ENCODE data around the gene APBB2.
A peak's percentile ranks its signal among the peaks of the same experiment; 100 is the strongest.
"Not testable (repeated sequence)": the region's sequence is repeated elsewhere in the genome, so short reads cannot be mapped to it uniquely, and the experiment has no call there.

The APBB2 gene

GRCh38 chr4:40933272-40934053 is 280.9 kb downstream of the APBB2 start:
- Histone ChIP-seq H3K9me3 (ENCODE audit: low read length) (no peaks in the 10 kb centered on the region), H2AFZ (ENCODE audit: low read depth, low read length) (no peak overlapping the region), H3K27me3 (ENCODE audit: insufficient read depth, low read length) (no peaks in the 10 kb centered on the region), H3K36me3 (ENCODE audit: insufficient read depth, low read length) (no peaks in the 10 kb centered on the region), H3K4me1 (ENCODE audit: insufficient read depth, low read length) (peaks cover 10% of the 10 kb centered on the region), H3K4me3 (ENCODE audit: low read length) (no peak overlapping the region)

- H2AFZ ChIP-seq (ENCODE audit: low read depth, low read length) = no peak overlapping the region
- peaks cover 10% of the 10 kb centered on the region for H3K4me1 ChIP-seq (ENCODE audit: insufficient read depth, low read length)
- H3K27me3 ChIP-seq (ENCODE audit: insufficient read depth, low read length) = no peaks in the 10 kb centered on the region
- no peaks in the 10 kb centered on the region for H3K36me3 ChIP-seq (ENCODE audit: insufficient read depth, low read length)
- H3K9me3 ChIP-seq (ENCODE audit: low read length) = no peaks in the 10 kb centered on the region
- H3K4me3 ChIP-seq (ENCODE audit: low read length) = no peak overlapping the region
Observed at GRCh38 chr4:40931841-40932240, 282.5 kb downstream of the APBB2 start.

- Histone ChIP-seq H3K4me3 (ENCODE audit: low read length) (no peak overlapping the region), H3K36me3 (ENCODE audit: insufficient read depth, low read length) (no peaks in the 10 kb centered on the region), H3K9me3 (ENCODE audit: low read length) (no peaks in the 10 kb centered on the region), H3K27me3 (ENCODE audit: insufficient read depth, low read length) (no peaks in the 10 kb centered on the region), H2AFZ (ENCODE audit: low read depth, low read length) (no peak overlapping the region), H3K4me1 (ENCODE audit: insufficient read depth, low read length) (peaks cover 10% of the 10 kb centered on the region)
Observed at GRCh38 chr4:40931238-40931637, 283.1 kb downstream of the APBB2 start.

GRCh38 chr4:40927074-40927473 is 287.3 kb downstream of the APBB2 start:
- Histone ChIP-seq H3K4me3 (ENCODE audit: low read length) (no peak overlapping the region), H3K4me1 (ENCODE audit: insufficient read depth, low read length) (peaks cover 2% of the 10 kb centered on the region), H2AFZ (ENCODE audit: low read depth, low read length) (no peak overlapping the region), H3K27me3 (ENCODE audit: insufficient read depth, low read length) (no peaks in the 10 kb centered on the region), H3K9me3 (ENCODE audit: low read length) (no peaks in the 10 kb centered on the region), H3K36me3 (ENCODE audit: insufficient read depth, low read length) (no peaks in the 10 kb centered on the region)

- H3K36me3 ChIP-seq (ENCODE audit: insufficient read depth, low read length) = no peaks in the 10 kb centered on the region
- H3K4me1 ChIP-seq (ENCODE audit: insufficient read depth, low read length) = no peaks in the 10 kb centered on the region
- H3K4me3 ChIP-seq (ENCODE audit: low read length) = no peak overlapping the region
Observed at GRCh38 chr4:40924793-40925117, 289.6 kb downstream of the APBB2 start.

GRCh38 chr4:40924096-40924792 is 290.1 kb downstream of the APBB2 start:
- Histone ChIP-seq H3K4me1 (ENCODE audit: insufficient read depth, low read length) (no peaks in the 10 kb centered on the region), H3K4me3 (ENCODE audit: low read length) (no peak overlapping the region), H3K36me3 (ENCODE audit: insufficient read depth, low read length) (no peaks in the 10 kb centered on the region), H3K27me3 (ENCODE audit: insufficient read depth, low read length) (no peaks in the 10 kb centered on the region), H2AFZ (ENCODE audit: low read depth, low read length) (peak overlapping the region; percentile 27), H3K9me3 (ENCODE audit: low read length) (no peaks in the 10 kb centered on the region)

More at GRCh38 chr4:40924793-40925117, 289.6 kb downstream of the APBB2 start:
- no peaks in the 10 kb centered on the region for H3K9me3 ChIP-seq (ENCODE audit: low read length)
- no peak overlapping the region for H2AFZ ChIP-seq (ENCODE audit: low read depth, low read length)
- H3K27me3 ChIP-seq (ENCODE audit: insufficient read depth, low read length) = no peaks in the 10 kb centered on the region

GRCh38 chr4:40923316-40924095 is 290.8 kb downstream of the APBB2 start:
- Histone ChIP-seq H3K36me3 (ENCODE audit: insufficient read depth, low read length) (no peaks in the 10 kb centered on the region), H2AFZ (ENCODE audit: low read depth, low read length) (no peak overlapping the region), H3K27me3 (ENCODE audit: insufficient read depth, low read length) (no peaks in the 10 kb centered on the region), H3K4me3 (ENCODE audit: low read length) (no peak overlapping the region), H3K4me1 (ENCODE audit: insufficient read depth, low read length) (no peaks in the 10 kb centered on the region), H3K9me3 (ENCODE audit: low read length) (no peaks in the 10 kb centered on the region)

GRCh38 chr4:40919976-40920375 is 294.4 kb downstream of the APBB2 start:
- not testable (repeated sequence) for H3K36me3 ChIP-seq (ENCODE audit: insufficient read depth, low read length)

GRCh38 chr4:40918330-40918729 is 296.0 kb downstream of the APBB2 start:
- no peaks in the 10 kb centered on the region for H3K27me3 ChIP-seq (ENCODE audit: insufficient read depth, low read length)
- no peaks in the 10 kb centered on the region for H3K9me3 ChIP-seq (ENCODE audit: low read length)
- H3K36me3 ChIP-seq (ENCODE audit: insufficient read depth, low read length) = no peaks in the 10 kb centered on the region
- no peaks in the 10 kb centered on the region for H3K4me1 ChIP-seq (ENCODE audit: insufficient read depth, low read length)
- no peak overlapping the region for H2AFZ ChIP-seq (ENCODE audit: low read depth, low read length)
- H3K4me3 ChIP-seq (ENCODE audit: low read length) = no peak overlapping the region

More at GRCh38 chr4:40919976-40920375, 294.4 kb downstream of the APBB2 start:
- not testable (repeated sequence) for H3K9me3 ChIP-seq (ENCODE audit: low read length); H3K27me3 ChIP-seq (ENCODE audit: insufficient read depth, low read length); H2AFZ ChIP-seq (ENCODE audit: low read depth, low read length); H3K4me3 ChIP-seq (ENCODE audit: low read length); H3K4me1 ChIP-seq (ENCODE audit: insufficient read depth, low read length)

- no peaks in the 10 kb centered on the region for H3K36me3 ChIP-seq (ENCODE audit: insufficient read depth, low read length)
- no peak overlapping the region for H2AFZ ChIP-seq (ENCODE audit: low read depth, low read length)
- no peaks in the 10 kb centered on the region for H3K4me1 ChIP-seq (ENCODE audit: insufficient read depth, low read length)
- no peaks in the 10 kb centered on the region for H3K27me3 ChIP-seq (ENCODE audit: insufficient read depth, low read length)
- no peaks in the 10 kb centered on the region for H3K9me3 ChIP-seq (ENCODE audit: low read length)
- no peak overlapping the region for H3K4me3 ChIP-seq (ENCODE audit: low read length)
Observed at GRCh38 chr4:40916880-40917279, 297.5 kb downstream of the APBB2 start.

- Histone ChIP-seq H3K4me1 (ENCODE audit: insufficient read depth, low read length) (no peaks in the 10 kb centered on the region), H3K36me3 (ENCODE audit: insufficient read depth, low read length) (no peaks in the 10 kb centered on the region), H3K27me3 (ENCODE audit: insufficient read depth, low read length) (no peaks in the 10 kb centered on the region), H2AFZ (ENCODE audit: low read depth, low read length) (no peak overlapping the region), H3K4me3 (ENCODE audit: low read length) (no peak overlapping the region), H3K9me3 (ENCODE audit: low read length) (no peaks in the 10 kb centered on the region)
Observed at GRCh38 chr4:40916218-40916555, 298.2 kb downstream of the APBB2 start.

GRCh38 chr4:40915318-40916217 is 298.8 kb downstream of the APBB2 start:
- no peaks in the 10 kb centered on the region for H3K9me3 ChIP-seq (ENCODE audit: low read length)
- no peak overlapping the region for H2AFZ ChIP-seq (ENCODE audit: low read depth, low read length)
- H3K36me3 ChIP-seq (ENCODE audit: insufficient read depth, low read length) = no peaks in the 10 kb centered on the region
- H3K4me1 ChIP-seq (ENCODE audit: insufficient read depth, low read length) = no peaks in the 10 kb centered on the region
- no peak overlapping the region for H3K4me3 ChIP-seq (ENCODE audit: low read length)
- H3K27me3 ChIP-seq (ENCODE audit: insufficient read depth, low read length) = no peaks in the 10 kb centered on the region
